ENCODE data around the gene CANT1. TPM values are rescaled to one million over a fixed set of nuclear protein-coding genes. Genes with fewer than 3 reads are reported as not detected.

CANT1 gene
- total and polyA plus RNA-seq, 2 of the 13 experiments (the other 11 are each of a cell fraction or from before 2014, with no cell fraction given) = 34.1 to 42.1 TPM

DNA sequence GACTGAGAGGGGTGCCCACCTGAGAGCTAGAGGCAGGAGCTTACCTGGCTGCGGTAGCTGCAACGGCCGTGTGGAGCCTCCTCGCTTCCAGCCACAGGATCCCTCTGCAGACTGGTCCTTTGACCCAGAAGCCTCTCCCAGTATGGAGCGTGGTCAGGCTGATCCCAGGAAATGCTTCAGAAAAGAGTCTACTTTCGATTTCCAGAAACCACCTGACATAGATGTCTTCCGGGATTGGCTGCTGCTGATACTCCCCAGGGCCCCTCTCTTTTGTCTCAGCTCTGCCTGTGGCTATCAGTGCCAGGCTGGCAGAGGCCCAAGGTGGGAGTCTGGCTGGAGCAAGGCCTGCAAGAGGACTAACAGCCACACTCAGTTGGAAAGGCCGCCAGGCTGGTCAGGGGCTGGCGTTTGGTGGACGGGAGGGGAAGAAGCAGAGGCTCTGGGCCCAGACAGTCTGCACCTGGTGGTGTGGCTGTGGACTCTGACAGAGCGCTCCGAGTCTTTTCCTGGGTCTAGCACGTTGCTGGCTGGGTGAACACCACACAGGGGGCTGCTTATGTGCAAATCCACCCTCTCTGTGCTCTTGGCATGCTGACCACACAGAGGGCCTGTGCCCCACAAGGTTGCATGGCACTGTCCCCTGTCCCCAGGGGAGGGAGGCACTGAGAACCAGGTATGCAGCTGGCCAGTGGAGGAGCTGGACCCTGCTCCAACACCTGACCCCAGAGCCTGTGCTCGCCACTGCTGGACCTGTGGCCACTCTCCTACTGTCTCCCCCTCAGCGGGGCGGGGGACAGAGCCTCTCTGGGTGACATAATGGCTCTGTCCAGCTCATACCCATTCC, 29.6 kb downstream of the CANT1 start, which contains the start of gene LGALS3BP (continued):
- TF ChIP-seq, protein P1, sequence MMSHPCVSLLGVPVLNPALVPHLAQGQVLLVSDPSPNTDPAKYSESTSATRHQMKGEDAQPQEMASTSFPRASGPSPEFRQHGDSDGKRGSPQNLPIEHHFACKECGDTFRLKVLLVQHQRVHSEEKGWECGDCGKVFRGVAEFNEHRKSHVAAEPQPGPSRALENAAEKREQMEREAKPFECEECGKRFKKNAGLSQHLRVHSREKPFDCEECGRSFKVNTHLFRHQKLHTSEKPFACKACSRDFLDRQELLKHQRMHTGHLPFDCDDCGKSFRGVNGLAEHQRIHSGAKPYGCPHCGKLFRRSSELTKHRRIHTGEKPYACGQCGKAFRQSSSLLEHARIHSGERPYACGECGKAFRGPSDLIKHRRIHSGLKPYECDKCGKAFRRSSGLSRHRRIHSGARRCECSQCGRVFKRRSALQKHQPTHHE (CRISPR knock-in tag; IDR thresholded peaks at IDR 0.05; ENCODE audit: borderline replicate concordance) = peak; percentile 77; the same call in 1 of the 2 replicates
- TF ChIP-seq, protein P2, sequence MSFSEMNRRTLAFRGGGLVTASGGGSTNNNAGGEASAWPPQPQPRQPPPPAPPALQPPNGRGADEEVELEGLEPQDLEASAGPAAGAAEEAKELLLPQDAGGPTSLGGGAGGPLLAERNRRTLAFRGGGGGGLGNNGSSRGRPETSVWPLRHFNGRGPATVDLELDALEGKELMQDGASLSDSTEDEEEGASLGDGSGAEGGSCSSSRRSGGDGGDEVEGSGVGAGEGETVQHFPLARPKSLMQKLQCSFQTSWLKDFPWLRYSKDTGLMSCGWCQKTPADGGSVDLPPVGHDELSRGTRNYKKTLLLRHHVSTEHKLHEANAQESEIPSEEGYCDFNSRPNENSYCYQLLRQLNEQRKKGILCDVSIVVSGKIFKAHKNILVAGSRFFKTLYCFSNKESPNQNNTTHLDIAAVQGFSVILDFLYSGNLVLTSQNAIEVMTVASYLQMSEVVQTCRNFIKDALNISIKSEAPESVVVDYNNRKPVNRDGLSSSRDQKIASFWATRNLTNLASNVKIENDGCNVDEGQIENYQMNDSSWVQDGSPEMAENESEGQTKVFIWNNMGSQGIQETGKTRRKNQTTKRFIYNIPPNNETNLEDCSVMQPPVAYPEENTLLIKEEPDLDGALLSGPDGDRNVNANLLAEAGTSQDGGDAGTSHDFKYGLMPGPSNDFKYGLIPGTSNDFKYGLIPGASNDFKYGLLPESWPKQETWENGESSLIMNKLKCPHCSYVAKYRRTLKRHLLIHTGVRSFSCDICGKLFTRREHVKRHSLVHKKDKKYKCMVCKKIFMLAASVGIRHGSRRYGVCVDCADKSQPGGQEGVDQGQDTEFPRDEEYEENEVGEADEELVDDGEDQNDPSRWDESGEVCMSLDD (CRISPR knock-in tag; IDR thresholded peaks at IDR 0.05; ENCODE audit: borderline replicate concordance) = 0 out of 2 replicates have a peak, but pooled peaks have one; percentile 10
- TF ChIP-seq, protein P3, sequence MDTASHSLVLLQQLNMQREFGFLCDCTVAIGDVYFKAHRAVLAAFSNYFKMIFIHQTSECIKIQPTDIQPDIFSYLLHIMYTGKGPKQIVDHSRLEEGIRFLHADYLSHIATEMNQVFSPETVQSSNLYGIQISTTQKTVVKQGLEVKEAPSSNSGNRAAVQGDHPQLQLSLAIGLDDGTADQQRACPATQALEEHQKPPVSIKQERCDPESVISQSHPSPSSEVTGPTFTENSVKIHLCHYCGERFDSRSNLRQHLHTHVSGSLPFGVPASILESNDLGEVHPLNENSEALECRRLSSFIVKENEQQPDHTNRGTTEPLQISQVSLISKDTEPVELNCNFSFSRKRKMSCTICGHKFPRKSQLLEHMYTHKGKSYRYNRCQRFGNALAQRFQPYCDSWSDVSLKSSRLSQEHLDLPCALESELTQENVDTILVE (CRISPR knock-in tag; IDR thresholded peaks at IDR 0.05) = peak; percentile 65; the same call in 1 of the 2 replicates
- TF ChIP-seq ZNF589 (CRISPR knock-in tag; conservative IDR thresholded peaks at IDR 0.05) (peak; percentile 66; the same call in 1 of the 2 replicates), JUND (CRISPR knock-in tag; IDR thresholded peaks at IDR 0.05) (peak; percentile 55), ZNF619 (CRISPR knock-in tag; IDR thresholded peaks at IDR 0.05) (no peak; the same call in 1 of the 2 replicates), HNRNPLL (IDR thresholded peaks at IDR 0.05; ENCODE audit: low read depth, low read length, poor library complexity, severe bottlenecking) (peak; percentile 45), PCBP1 (IDR thresholded peaks at IDR 0.05; ENCODE audit: borderline replicate concordance, low read depth, low read length) (no peak)
- TF ChIP-seq, protein P4, sequence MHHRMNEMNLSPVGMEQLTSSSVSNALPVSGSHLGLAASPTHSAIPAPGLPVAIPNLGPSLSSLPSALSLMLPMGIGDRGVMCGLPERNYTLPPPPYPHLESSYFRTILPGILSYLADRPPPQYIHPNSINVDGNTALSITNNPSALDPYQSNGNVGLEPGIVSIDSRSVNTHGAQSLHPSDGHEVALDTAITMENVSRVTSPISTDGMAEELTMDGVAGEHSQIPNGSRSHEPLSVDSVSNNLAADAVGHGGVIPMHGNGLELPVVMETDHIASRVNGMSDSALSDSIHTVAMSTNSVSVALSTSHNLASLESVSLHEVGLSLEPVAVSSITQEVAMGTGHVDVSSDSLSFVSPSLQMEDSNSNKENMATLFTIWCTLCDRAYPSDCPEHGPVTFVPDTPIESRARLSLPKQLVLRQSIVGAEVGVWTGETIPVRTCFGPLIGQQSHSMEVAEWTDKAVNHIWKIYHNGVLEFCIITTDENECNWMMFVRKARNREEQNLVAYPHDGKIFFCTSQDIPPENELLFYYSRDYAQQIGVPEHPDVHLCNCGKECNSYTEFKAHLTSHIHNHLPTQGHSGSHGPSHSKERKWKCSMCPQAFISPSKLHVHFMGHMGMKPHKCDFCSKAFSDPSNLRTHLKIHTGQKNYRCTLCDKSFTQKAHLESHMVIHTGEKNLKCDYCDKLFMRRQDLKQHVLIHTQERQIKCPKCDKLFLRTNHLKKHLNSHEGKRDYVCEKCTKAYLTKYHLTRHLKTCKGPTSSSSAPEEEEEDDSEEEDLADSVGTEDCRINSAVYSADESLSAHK (CRISPR knock-in tag; IDR thresholded peaks at IDR 0.05; ENCODE audit: borderline replicate concordance) = no peak
- TF ChIP-seq, protein P5, sequence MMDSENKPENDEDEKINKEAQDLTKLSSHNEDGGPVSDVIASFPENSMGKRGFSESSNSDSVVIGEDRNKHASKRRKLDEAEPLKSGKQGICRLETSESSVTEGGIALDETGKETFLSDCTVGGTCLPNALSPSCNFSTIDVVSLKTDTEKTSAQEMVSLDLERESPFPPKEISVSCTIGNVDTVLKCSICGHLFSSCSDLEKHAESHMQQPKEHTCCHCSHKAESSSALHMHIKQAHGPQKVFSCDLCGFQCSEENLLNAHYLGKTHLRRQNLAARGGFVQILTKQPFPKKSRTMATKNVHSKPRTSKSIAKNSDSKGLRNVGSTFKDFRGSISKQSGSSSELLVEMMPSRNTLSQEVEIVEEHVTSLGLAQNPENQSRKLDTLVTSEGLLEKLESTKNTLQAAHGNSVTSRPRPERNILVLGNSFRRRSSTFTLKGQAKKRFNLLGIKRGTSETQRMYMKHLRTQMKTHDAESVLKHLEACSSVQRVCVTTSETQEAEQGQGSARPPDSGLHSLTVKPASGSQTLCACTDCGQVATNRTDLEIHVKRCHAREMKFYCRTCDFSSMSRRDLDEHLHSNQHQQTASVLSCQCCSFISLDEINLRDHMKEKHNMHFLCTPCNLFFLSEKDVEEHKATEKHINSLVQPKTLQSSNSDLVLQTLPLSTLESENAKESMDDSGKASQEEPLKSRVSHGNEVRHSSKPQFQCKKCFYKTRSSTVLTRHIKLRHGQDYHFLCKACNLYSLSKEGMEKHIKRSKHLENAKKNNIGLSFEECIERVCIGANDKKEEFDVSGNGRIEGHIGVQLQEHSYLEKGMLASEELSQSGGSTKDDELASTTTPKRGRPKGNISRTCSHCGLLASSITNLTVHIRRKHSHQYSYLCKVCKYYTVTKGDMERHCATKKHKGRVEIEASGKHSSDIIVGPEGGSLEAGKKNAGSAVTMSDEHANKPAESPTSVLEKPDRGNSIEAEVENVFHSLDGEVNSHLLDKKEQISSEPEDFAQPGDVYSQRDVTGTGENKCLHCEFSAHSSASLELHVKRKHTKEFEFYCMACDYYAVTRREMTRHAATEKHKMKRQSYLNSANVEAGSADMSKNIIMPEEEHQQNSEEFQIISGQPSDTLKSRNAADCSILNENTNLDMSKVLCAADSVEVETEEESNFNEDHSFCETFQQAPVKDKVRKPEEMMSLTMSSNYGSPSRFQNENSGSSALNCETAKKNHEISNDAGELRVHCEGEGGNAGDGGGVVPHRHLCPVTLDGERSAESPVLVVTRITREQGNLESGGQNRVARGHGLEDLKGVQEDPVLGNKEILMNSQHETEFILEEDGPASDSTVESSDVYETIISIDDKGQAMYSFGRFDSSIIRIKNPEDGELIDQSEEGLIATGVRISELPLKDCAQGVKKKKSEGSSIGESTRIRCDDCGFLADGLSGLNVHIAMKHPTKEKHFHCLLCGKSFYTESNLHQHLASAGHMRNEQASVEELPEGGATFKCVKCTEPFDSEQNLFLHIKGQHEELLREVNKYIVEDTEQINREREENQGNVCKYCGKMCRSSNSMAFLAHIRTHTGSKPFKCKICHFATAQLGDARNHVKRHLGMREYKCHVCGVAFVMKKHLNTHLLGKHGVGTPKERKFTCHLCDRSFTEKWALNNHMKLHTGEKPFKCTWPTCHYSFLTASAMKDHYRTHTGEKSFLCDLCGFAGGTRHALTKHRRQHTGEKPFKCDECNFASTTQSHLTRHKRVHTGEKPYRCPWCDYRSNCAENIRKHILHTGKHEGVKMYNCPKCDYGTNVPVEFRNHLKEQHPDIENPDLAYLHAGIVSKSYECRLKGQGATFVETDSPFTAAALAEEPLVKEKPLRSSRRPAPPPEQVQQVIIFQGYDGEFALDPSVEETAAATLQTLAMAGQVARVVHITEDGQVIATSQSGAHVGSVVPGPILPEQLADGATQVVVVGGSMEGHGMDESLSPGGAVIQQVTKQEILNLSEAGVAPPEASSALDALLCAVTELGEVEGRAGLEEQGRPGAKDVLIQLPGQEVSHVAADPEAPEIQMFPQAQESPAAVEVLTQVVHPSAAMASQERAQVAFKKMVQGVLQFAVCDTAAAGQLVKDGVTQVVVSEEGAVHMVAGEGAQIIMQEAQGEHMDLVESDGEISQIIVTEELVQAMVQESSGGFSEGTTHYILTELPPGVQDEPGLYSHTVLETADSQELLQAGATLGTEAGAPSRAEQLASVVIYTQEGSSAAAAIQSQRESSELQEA (CRISPR knock-in tag; IDR thresholded peaks at IDR 0.05; ENCODE audit: not compliant biosample characterization) = peak; percentile 25
